ENCODE results near the gene ZBTB44.
"Not testable (repeated sequence)": the region's sequence is repeated elsewhere in the genome, so short reads cannot be mapped to it uniquely, and the experiment has no call there.

ZBTB44 gene

DNA sequence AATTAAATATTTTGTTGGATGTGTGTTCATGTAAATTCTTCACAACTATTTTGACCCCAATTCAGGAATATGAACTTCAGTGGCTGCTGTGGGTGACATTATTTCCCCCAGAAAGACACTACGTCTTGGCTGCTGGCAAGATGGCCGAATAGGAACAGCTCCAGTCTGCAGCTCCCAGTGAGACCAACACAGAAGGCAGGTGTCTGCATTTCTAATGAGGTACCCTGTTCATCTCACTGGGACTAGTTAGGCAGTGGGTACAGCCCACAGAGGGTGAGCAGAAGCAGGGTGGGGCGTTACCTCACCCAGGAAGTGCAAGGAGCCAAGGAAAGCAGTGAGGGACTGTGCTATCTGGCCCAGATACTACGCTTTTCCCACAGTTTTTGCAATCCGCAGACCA is 65.3 kb downstream of the ZBTB44 start:
- TF ChIP-seq, protein P1, sequence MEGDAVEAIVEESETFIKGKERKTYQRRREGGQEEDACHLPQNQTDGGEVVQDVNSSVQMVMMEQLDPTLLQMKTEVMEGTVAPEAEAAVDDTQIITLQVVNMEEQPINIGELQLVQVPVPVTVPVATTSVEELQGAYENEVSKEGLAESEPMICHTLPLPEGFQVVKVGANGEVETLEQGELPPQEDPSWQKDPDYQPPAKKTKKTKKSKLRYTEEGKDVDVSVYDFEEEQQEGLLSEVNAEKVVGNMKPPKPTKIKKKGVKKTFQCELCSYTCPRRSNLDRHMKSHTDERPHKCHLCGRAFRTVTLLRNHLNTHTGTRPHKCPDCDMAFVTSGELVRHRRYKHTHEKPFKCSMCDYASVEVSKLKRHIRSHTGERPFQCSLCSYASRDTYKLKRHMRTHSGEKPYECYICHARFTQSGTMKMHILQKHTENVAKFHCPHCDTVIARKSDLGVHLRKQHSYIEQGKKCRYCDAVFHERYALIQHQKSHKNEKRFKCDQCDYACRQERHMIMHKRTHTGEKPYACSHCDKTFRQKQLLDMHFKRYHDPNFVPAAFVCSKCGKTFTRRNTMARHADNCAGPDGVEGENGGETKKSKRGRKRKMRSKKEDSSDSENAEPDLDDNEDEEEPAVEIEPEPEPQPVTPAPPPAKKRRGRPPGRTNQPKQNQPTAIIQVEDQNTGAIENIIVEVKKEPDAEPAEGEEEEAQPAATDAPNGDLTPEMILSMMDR (IDR thresholded peaks at IDR 0.05; ENCODE audit: borderline replicate concordance, insufficient read depth, low read depth, low read length) = no peak

DNA sequence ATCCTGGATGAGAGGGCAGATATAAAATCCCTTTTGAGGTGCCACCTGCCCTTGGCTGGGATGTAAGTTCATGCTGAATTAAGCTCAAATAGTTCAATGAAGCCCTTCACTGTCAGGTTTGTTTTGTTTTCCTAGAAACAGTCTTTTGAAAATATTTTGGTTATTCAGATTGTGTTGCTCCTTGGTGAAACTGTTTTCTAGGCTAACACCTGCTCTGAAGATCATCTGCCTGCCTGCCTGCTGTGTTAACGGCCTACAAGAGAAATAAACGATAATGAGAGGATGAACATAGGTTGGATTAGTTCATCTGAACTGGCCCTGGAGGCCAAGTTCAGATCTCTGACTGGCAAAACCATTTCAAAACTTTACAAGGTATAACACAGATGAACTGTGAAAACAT is 67.4 kb downstream of the ZBTB44 start:
- TF ChIP-seq, protein P1 (IDR thresholded peaks at IDR 0.05; ENCODE audit: borderline replicate concordance, insufficient read depth, low read depth, low read length) = no peak
- no peak overlapping the region for H3K4me3 ChIP-seq (ENCODE audit: low read depth, low read length)

More for the DNA sequence above, 65.3 kb downstream of the ZBTB44 start:
- H3K4me3 ChIP-seq (ENCODE audit: low read depth, low read length) = no peak overlapping the region

DNA sequence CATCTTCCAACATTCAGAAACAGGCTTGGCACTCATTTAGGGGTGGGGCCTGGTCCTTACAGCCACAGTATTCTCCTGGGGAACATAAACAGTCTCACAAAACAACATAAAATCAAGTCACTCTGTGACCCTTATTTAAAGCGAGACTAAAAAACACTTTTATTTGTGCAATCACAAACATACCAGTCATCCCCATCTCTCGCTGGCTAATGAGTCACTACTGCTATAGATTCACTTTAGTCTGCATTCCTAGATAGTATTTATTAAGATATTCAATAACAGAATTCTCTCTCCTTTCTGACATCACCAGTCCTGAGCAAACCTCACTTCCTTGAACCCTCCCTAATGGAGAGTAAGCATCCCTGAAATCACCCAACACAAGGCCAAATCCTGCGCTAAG is 68.0 kb downstream of the ZBTB44 start:
- TF ChIP-seq, protein P1 (IDR thresholded peaks at IDR 0.05; ENCODE audit: borderline replicate concordance, insufficient read depth, low read depth, low read length) = no peak
- H3K4me3 ChIP-seq (ENCODE audit: low read depth, low read length) = no peak overlapping the region

DNA sequence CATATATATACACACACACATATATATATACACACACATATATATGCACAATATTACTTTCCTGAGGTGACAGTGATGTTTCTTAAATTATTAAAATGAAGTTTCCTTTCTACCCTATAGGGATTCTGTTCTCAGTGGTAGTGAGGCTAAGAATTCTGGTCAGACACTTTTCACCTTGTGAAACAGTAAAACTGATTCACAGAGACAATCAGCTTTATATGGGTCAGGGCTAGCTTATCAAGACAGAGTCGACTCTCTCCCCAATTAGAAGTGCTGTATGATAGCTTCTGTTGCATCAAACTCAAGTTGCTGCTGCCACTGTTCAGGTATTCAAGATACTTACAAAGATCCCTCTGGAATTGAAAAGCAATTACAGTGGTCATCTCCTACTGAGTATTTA is 68.4 kb downstream of the ZBTB44 start:
- no peak overlapping the region for H3K4me3 ChIP-seq (ENCODE audit: low read depth, low read length)
- TF ChIP-seq, protein P1 (IDR thresholded peaks at IDR 0.05; ENCODE audit: borderline replicate concordance, insufficient read depth, low read depth, low read length) = no peak

DNA sequence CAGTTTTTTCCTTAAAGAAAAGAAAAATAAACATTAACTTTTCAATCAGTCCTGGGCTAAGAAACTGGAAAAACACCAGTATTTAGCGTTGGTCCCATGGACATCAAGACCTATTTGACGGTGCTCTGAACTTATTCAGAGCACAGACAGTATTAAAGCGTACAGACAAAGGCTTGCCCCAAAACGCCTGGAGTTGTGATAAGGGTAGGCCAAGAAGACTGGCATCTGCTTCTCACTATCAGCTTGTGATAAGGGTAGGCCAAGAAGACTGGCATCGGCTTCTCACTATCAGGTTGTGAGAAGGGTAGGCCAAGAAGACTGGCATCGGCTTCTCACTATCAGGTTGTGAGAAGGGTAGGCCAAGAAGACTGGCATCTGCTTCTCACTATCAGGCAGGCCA is 69.3 kb downstream of the ZBTB44 start:
- not testable (repeated sequence) for H3K4me3 ChIP-seq (ENCODE audit: low read depth, low read length)

DNA sequence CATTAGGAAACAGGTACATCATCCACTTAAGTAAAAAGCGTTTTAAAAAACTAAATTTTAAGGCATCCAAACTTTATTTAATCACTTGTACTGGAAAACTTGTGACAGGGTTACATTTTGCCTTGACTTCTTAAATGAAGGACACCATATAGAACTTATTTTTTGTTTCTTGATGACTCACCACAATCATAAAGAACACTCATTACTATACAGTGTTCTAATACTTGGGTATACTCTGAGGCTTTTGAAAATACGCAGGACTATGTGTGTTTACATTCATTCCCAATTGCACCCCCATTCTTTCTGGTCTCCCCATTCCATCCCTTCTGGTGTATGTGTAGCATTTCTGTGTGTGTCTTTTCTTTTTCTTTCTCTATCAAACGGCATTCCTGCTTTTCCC is 69.9 kb downstream of the ZBTB44 start:
- TF ChIP-seq, protein P1 (IDR thresholded peaks at IDR 0.05; ENCODE audit: borderline replicate concordance, insufficient read depth, low read depth, low read length) = no peak
- no peak overlapping the region for H3K4me3 ChIP-seq (ENCODE audit: low read depth, low read length)

DNA sequence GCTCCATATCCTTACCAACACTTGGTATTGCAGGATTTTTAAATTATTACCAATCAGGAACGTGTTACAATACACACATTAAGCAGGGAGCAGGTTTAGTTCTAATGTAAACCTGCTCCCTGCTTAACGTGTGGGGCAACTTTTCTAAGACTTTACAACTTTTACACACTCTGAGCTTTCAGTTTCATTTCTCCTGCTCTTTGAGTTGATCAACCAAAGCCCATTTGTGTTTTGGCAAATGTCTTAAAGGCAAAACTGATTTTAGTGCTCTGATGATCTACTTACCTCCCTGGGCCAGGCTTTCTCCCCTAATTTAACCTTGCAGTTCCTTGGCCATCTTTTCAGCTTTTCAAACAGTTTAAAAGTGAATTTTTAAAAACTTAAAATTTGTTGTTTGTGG is 70.9 kb downstream of the ZBTB44 start:
- TF ChIP-seq, protein P1 (IDR thresholded peaks at IDR 0.05; ENCODE audit: borderline replicate concordance, insufficient read depth, low read depth, low read length) = no peak
- no peak overlapping the region for H3K4me3 ChIP-seq (ENCODE audit: low read depth, low read length)

DNA sequence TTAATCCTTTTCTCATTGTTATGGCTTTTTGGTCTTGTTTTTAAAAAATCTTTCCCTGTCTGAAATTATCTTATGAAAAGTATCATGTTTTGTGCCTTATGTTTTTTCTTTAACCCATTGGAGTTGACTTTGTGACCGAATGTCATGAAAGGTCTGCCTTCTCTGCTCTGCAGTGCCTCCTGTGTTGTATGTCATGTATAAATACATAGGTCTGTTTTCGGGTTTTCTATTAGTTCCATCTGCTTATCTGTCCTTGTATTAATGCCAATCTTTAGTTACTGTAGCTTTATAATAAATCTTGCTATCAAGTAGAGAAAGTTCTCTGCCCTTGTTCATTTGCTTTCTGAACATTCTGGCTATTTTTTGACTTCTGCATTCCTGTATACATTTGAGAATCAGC is 73.0 kb downstream of the ZBTB44 start:
- no peak overlapping the region for H3K4me3 ChIP-seq (ENCODE audit: low read depth, low read length)
- TF ChIP-seq, protein P1 (IDR thresholded peaks at IDR 0.05; ENCODE audit: borderline replicate concordance, insufficient read depth, low read depth, low read length) = no peak
